Measurements from ENCODE around the gene FGD2. TPM values are rescaled to one million over a fixed set of nuclear protein-coding genes. Genes with fewer than 3 reads are reported as not detected.

Gene FGD2
- total RNA-seq, 1 donor from 2014 or later = not detected

- DNase-seq = no peak
- peaks cover 3% of the 10 kb centered on the region for H3K9me3 Mint-ChIP-seq (ENCODE audit: unreplicated experiment)
- H3K36me3 Mint-ChIP-seq (ENCODE audit: unreplicated experiment) = no peaks in the 10 kb centered on the region
- no peak overlapping the region for H3K4me3 Mint-ChIP-seq (ENCODE audit: unreplicated experiment)
- H3K27ac Mint-ChIP-seq (ENCODE audit: unreplicated experiment) = no peak overlapping the region
- no peak for TF ChIP-seq CTCF (IDR thresholded peaks at IDR 0.05; ENCODE audit: partially characterized antibody, unreplicated experiment)
- H3K27me3 Mint-ChIP-seq (ENCODE audit: unreplicated experiment) = no peaks in the 10 kb centered on the region
- no peaks in the 10 kb centered on the region for H3K4me1 Mint-ChIP-seq (ENCODE audit: low read depth, unreplicated experiment)
Observed at GRCh38 chr6:36968266-36968977, 37.0 kb upstream of the FGD2 start.

- Mint-ChIP-seq H3K4me1 (ENCODE audit: low read depth, unreplicated experiment) (no peaks in the 10 kb centered on the region), H3K4me3 (ENCODE audit: unreplicated experiment) (no peak overlapping the region), H3K27ac (ENCODE audit: unreplicated experiment) (no peak overlapping the region), H3K36me3 (ENCODE audit: unreplicated experiment) (no peaks in the 10 kb centered on the region), H3K27me3 (ENCODE audit: unreplicated experiment) (peaks cover 2% of the 10 kb centered on the region), H3K9me3 (ENCODE audit: unreplicated experiment) (peaks cover 3% of the 10 kb centered on the region)
- TF ChIP-seq CTCF (IDR thresholded peaks at IDR 0.05; ENCODE audit: partially characterized antibody, unreplicated experiment) = no peak
- no peak for DNase-seq
Observed at GRCh38 chr6:36969240-36969691, 36.2 kb upstream of the FGD2 start.

GRCh38 chr6:36969988-36970891, 35.2 kb upstream of the FGD2 start:
- Mint-ChIP-seq H3K27me3 (ENCODE audit: unreplicated experiment) (peaks cover 2% of the 10 kb centered on the region), H3K36me3 (ENCODE audit: unreplicated experiment) (no peaks in the 10 kb centered on the region), H3K9me3 (ENCODE audit: unreplicated experiment) (peaks cover 3% of the 10 kb centered on the region), H3K4me3 (ENCODE audit: unreplicated experiment) (no peak overlapping the region), H3K27ac (ENCODE audit: unreplicated experiment) (no peak overlapping the region), H3K4me1 (ENCODE audit: low read depth, unreplicated experiment) (no peaks in the 10 kb centered on the region)
- TF ChIP-seq CTCF (IDR thresholded peaks at IDR 0.05; ENCODE audit: partially characterized antibody, unreplicated experiment) = no peak
- no peak for DNase-seq

GRCh38 chr6:36970892-36971842, 34.3 kb upstream of the FGD2 start:
- H3K27me3 Mint-ChIP-seq (ENCODE audit: unreplicated experiment) = peaks cover 2% of the 10 kb centered on the region
- no peak for TF ChIP-seq CTCF (IDR thresholded peaks at IDR 0.05; ENCODE audit: partially characterized antibody, unreplicated experiment)
- H3K4me1 Mint-ChIP-seq (ENCODE audit: low read depth, unreplicated experiment) = no peaks in the 10 kb centered on the region
- no peaks in the 10 kb centered on the region for H3K36me3 Mint-ChIP-seq (ENCODE audit: unreplicated experiment)
- H3K9me3 Mint-ChIP-seq (ENCODE audit: unreplicated experiment) = peaks cover 3% of the 10 kb centered on the region
- no peak overlapping the region for H3K4me3 Mint-ChIP-seq (ENCODE audit: unreplicated experiment)
- no peak overlapping the region for H3K27ac Mint-ChIP-seq (ENCODE audit: unreplicated experiment)
- no peak for DNase-seq

All from glutamatergic neuron (in vitro differentiated cells).